Measurements from ENCODE around the gene GOLT1B. TPM values are rescaled to one million over a fixed set of nuclear protein-coding genes. Genes with fewer than 3 reads are reported as not detected.

Gene GOLT1B
- total RNA-seq, 1 experiment from 2014 or later = 58.6 TPM

- Mint-ChIP-seq H3K36me3 (ENCODE audit: insufficient read depth, unreplicated experiment) (peaks cover 48% of the 10 kb centered on the region), H3K27ac (ENCODE audit: low read depth, unreplicated experiment) (no peak overlapping the region), H3K9me3 (ENCODE audit: unreplicated experiment) (no peaks in the 10 kb centered on the region), H3K27me3 (ENCODE audit: insufficient read depth, unreplicated experiment) (no peaks in the 10 kb centered on the region), H3K4me3 (ENCODE audit: unreplicated experiment) (no peak overlapping the region), H3K4me1 (ENCODE audit: insufficient read depth, unreplicated experiment) (no peaks in the 10 kb centered on the region)
- intact Hi-C loops (cut with micrococcal nuclease) = no loop called here
- CTCF ChIA-PET = no interaction called here
- no TSS peak for BruUV-seq (replicated peaks)
- TF ChIP-seq, protein P1, sequence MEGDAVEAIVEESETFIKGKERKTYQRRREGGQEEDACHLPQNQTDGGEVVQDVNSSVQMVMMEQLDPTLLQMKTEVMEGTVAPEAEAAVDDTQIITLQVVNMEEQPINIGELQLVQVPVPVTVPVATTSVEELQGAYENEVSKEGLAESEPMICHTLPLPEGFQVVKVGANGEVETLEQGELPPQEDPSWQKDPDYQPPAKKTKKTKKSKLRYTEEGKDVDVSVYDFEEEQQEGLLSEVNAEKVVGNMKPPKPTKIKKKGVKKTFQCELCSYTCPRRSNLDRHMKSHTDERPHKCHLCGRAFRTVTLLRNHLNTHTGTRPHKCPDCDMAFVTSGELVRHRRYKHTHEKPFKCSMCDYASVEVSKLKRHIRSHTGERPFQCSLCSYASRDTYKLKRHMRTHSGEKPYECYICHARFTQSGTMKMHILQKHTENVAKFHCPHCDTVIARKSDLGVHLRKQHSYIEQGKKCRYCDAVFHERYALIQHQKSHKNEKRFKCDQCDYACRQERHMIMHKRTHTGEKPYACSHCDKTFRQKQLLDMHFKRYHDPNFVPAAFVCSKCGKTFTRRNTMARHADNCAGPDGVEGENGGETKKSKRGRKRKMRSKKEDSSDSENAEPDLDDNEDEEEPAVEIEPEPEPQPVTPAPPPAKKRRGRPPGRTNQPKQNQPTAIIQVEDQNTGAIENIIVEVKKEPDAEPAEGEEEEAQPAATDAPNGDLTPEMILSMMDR (IDR thresholded peaks at IDR 0.05; ENCODE audit: unreplicated experiment) = no peak
- DNase-seq (ENCODE audit: unreplicated experiment) = no peak
- POLR2A ChIA-PET = interaction anchor here (1.1 to 1.6 kb wide), 2 partner anchors 10 to 79 kb away, joined by 4 read pairs; partner anchors contain the start of genes PYROXD1 and SPX
Measured at GRCh38 chr12:21516281-21516680, 14.7 kb downstream of the GOLT1B start.

DNA sequence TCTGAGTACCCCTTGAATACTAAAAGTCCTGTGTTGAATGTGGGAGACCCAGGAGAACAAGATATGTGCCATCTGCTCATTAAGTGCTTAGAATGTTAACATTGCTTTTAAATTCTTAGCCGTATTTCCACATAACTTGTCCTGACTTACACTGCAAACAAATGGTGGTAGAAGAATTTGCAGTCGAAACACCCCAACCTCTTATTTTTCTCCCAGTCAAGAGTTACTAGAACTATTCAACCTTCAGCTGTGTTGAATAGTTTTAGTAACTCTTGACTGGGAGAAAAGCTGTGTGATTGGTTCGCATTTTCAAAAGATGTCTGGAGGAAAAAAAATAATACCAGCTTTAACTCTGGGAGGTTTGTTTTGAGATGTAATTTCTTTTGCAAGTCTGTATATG, 16.9 kb downstream of the GOLT1B start:
- CTCF ChIA-PET = no interaction called here
- Mint-ChIP-seq H3K4me3 (ENCODE audit: unreplicated experiment) (no peak overlapping the region), H3K27me3 (ENCODE audit: insufficient read depth, unreplicated experiment) (no peaks in the 10 kb centered on the region), H3K36me3 (ENCODE audit: insufficient read depth, unreplicated experiment) (peaks cover 33% of the 10 kb centered on the region), H3K9me3 (ENCODE audit: unreplicated experiment) (peaks cover 1% of the 10 kb centered on the region), H3K4me1 (ENCODE audit: insufficient read depth, unreplicated experiment) (no peaks in the 10 kb centered on the region), H3K27ac (ENCODE audit: low read depth, unreplicated experiment) (no peak overlapping the region)
- DNase-seq (ENCODE audit: unreplicated experiment) = no peak
- BruUV-seq (replicated peaks) = no TSS peak
- intact Hi-C loops (cut with micrococcal nuclease) = no loop called here
- TF ChIP-seq, protein P1 (IDR thresholded peaks at IDR 0.05; ENCODE audit: unreplicated experiment) = no peak
- POLR2A ChIA-PET = interaction anchor here (1.1 to 4.1 kb wide), 4 partner anchors 9 to 18 kb away, joined by 3 to 23 read pairs (median 6); partner anchors contain the start of genes GOLT1B and RECQL

GRCh38 chr12:21521541-21521940, 20.0 kb downstream of the GOLT1B start:
- Mint-ChIP-seq H3K9me3 (ENCODE audit: unreplicated experiment) (peaks cover 22% of the 10 kb centered on the region), H3K27ac (ENCODE audit: low read depth, unreplicated experiment) (peak overlapping the region; percentile 62), H3K36me3 (ENCODE audit: insufficient read depth, unreplicated experiment) (peaks cover 22% of the 10 kb centered on the region), H3K4me3 (ENCODE audit: unreplicated experiment) (no peak overlapping the region), H3K4me1 (ENCODE audit: insufficient read depth, unreplicated experiment) (peaks cover 10% of the 10 kb centered on the region), H3K27me3 (ENCODE audit: insufficient read depth, unreplicated experiment) (no peaks in the 10 kb centered on the region)
- CTCF ChIA-PET = interaction anchor here (1.5 kb wide), 1 partner anchor 159 kb away, joined by 5 read pairs; no protein-coding TSS in a partner anchor
- TF ChIP-seq, protein P1 (IDR thresholded peaks at IDR 0.05; ENCODE audit: unreplicated experiment) = no peak
- intact Hi-C loops (cut with micrococcal nuclease) = no loop called here
- no TSS peak for BruUV-seq (replicated peaks)
- DNase-seq (ENCODE audit: unreplicated experiment) = no peak
- POLR2A ChIA-PET = interaction anchor here (0.7 to 4.1 kb wide), 2 partner anchors 11 to 20 kb away, joined by 4 to 23 read pairs; partner anchors contain the start of genes GOLT1B and RECQL

DNA sequence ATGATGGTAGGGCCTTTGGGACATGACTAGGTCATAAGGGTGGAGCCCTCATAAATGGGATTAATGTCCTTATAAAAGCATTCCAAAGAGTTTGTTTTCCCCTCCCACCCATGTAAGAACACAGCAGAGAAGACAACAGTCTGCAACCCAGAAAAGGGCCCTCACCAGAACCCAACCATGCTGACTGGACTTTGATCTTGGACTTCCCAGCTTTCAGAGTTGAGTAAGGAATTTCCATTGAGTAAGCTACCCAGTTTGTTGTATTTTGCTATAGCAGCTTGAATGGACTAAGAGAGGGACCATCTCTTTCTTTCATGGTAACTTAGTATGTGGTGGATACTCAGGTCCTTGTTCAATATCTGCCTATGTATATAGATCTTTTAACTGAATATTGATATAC, 21.6 kb downstream of the GOLT1B start:
- Mint-ChIP-seq H3K9me3 (ENCODE audit: unreplicated experiment) (peaks cover 22% of the 10 kb centered on the region), H3K27me3 (ENCODE audit: insufficient read depth, unreplicated experiment) (no peaks in the 10 kb centered on the region), H3K36me3 (ENCODE audit: insufficient read depth, unreplicated experiment) (peaks cover 11% of the 10 kb centered on the region), H3K27ac (ENCODE audit: low read depth, unreplicated experiment) (no peak overlapping the region), H3K4me3 (ENCODE audit: unreplicated experiment) (no peak overlapping the region), H3K4me1 (ENCODE audit: insufficient read depth, unreplicated experiment) (peaks cover 17% of the 10 kb centered on the region)
- TF ChIP-seq, protein P1 (IDR thresholded peaks at IDR 0.05; ENCODE audit: unreplicated experiment) = no peak
- CTCF ChIA-PET = no interaction called here
- POLR2A ChIA-PET = interaction anchor here (0.6 kb wide), 1 partner anchor 13 kb away, joined by 4 read pairs; no protein-coding TSS in a partner anchor
- DNase-seq (ENCODE audit: unreplicated experiment) = no peak
- no TSS peak for BruUV-seq (replicated peaks)
- intact Hi-C loops (cut with micrococcal nuclease) = no loop called here
